Kidney tubule cell (primary cell): ENCODE measurements around the gene TPO.
A peak's percentile ranks its signal among the peaks of the same experiment; 100 is the strongest.

Source experiments
- DNase-seq: peaks from one replicate; pipeline ENCODE4 v3.0.0-alpha.2; 2018; ENCODE audit warnings: low spot score

The TPO gene

DNA sequence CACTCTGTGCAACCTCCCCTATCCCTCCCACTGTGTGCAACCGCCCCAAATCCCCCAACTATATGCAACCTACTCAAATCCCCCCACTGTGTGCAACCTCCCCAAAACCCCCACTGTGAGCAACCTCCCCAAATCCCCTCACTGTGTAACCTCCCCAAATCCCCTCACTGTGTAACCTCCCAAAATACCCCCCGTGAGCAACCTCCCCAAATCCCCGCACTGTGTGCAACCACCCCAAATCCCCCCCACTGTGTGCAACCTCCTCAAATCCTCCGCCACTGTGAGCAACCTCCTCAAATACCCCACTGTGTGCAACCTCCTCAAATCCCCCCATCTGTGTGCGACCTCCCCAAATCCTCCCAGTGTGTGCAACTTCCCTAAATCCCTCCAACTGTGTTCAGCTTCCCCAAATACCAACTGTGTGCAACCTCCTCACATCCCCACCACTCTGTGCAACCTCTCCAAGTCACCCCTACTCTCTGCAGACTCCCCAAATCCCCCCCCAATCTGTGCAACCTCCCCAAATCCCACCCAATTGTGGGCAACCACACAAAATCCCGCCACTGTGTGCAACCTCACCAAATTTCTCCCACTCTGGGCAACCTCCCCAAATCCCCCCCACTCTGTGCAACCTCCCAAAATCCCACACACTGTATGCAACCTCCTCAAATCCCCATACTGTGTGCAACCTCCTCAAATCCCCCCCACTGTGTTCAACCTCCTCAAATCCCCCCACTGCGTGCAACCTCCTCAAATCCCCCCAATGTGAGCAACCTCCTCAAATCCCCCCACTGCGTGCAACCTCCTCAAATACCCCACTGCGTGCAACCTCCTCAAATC lies 114.1 kb downstream of the TPO start:
- no peak for DNase-seq

GRCh38 chr2:1528273-1529064 lies 115.2 kb downstream of the TPO start:
- DNase-seq, result no peak

DNA sequence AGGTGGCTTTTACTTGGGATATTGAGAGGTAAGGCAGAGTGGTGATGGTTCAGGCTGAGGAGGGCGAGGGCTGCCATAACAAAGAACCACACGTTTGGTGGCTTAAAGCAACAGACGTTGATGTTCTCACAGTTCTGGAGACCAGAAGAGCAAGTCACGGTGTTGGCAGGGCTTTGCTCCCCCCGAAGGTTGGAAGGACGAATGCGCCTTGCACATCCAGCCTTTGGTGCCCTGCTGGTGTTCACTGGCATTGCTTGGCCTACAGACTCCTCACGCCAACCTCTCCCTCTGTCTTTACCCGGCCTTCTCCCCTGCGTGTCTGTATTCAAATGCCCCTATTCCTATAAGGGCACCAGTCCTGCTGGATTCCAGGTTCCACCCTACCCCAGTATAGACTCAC lies 125.4 kb downstream of the TPO start:
- peak; percentile 54 for DNase-seq

GRCh38 chr2:1539441-1539840 lies 126.2 kb downstream of the TPO start:
- DNase-seq, result no peak

DNA sequence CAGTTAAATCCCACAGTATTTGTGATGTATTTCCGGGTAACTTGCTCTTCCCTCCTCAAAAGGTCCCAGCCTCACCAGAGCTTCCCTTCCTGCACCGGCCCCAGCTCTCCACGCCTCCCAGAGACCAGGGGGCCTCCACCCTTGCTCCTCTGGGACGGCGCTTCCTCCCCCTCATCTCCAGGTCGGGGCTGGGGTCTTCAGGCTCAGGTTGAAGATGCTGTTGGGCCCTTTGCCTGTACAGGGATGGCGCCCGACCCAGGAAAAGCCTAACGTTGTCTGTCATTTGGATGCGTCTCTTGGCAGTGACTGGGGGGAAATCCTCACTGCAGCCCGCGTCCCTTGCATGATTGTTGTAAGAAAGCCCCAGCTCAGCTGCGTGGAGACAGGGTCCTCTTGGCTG lies 126.7 kb downstream of the TPO start:
- DNase-seq, result no peak

DNA sequence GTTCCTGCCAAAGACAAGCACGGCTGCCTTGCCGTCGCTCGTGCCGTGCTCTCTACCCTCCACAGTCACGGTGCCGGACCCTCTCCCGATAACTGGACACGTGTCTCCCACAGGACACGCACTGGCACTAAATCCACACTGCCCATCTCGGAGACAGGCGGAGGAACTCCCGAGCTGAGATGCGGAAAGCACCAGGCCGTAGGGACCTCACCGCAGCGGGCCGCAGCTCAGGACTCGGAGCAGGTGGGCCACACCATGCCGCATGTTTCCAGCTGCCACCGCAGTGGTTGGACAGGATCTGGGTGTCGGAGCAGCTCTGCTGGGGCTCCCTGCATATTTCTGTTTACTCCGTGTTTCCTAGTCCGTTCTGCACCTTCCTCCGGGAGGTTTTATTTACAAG lies 127.2 kb downstream of the TPO start:
- no peak for DNase-seq

GRCh38 chr2:1541040-1541439 lies 127.8 kb downstream of the TPO start:
- DNase-seq, result no peak

DNA sequence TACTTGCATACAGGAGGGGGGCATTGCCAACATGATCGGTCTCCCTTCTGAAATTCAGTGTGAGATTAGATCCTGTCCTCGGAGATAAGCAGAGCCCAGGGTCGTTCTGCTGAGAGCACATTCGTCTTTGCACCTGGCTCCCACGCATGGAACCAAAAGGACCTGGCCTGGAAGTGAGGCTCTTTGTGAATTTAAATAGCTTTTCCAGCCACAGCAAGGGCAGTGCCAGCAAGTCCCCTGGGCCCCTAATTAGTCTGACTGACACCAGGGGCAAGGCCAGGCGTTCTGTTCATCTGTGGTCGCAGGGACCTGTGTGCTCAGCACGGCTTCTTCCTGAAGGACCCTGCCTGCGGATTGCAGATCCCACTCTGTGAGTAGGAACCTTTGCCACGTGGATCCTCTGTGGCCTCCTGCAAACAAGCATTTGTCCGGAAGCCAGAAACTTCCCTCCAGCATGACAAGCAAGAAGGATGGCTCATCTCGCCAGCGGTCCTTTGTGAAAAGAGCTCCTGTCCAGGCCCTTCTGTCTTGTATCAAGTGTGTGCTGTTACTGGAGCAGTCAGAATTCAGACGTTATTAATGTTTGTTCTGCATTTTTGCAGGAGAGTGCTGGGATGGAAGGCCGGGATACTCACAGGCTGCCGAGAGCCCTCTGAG lies 128.7 kb downstream of the TPO start:
- no peak for DNase-seq

DNA sequence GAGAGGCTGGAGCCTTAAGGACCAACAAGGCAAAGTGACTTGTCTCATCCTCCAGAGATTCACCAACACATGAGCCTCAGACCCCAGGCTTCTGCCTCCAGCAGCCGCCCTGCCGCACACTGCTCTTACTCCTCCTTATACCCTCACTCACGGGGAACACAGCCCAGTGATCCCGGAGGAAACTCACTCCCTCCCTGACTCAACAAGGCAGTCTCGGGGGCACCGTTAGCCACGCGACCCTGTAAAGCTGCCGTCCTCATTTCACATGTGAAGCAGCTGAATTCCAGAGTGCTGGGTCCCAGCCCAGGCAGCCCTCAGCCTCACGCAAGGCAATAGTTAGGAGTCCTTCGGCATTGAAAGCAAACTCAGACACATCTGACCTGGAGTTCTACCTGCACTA lies 129.7 kb downstream of the TPO start:
- DNase-seq, result no peak

DNA sequence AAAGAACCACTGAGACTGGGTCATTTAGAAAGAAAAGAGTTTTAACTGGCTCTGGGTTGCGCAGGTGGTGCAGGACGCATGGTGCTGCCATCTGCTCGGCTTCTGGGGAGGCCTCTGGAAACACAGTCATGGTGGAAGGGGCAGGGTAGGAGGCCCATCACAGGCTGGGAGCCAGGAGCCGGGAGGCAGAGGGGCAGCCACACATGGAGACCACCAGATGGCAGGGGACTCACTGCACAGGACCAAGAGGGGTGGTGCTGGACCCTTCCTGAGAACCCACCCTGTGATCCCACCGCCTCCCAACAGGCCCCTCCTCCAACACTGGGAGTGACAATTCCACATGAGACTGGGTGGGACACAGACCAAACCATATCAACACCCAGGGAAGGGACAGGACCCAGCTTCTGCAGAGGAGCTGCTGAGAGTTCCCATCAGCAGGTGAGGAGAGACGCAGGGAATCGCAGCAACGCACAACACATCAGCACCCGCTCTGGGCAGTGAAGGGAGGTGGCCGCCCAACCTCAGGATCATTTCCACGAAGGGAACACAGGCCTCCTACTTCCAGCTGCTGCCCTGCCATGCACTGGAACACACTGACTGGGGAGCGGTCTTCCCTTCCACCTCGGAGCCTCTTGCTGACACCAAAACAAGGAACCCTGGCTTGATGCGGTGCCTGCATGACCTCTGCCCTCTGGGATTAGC lies 130.7 kb downstream of the TPO start:
- DNase-seq, result no peak

- DNase-seq, result peak; percentile 77
Observed at GRCh38 chr2:1544478-1545069, 131.3 kb downstream of the TPO start.

DNA sequence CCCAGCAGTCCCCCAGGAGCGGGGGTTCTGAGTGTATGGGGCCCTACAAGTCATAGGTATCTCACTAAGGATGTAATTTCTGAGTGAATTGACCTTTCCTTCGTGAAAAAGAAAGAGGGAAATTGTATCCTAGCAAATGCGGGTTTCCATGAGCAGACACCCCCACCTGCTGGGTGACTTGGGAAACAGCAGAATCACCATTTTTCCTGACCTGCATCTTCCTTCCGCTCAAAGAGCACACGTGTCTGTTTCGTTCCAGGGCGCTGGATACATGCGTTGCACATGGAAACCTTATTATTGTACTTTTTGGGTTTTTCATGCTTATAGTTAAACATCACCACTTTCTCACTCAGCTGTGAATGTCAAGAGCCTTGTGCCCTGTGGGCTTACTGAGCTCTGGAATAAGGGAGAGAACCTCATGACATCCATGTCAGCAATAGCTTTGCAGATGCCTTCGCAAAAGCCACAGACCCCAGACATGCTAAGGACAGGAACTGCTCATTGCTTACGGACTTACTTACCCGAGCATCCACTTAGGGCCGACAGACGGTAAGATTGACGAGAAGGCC lies 132.8 kb downstream of the TPO start:
- DNase-seq, result peak; percentile 65

GRCh38 chr2:1546901-1547300 lies 133.6 kb downstream of the TPO start:
- DNase-seq, result no peak

DNA sequence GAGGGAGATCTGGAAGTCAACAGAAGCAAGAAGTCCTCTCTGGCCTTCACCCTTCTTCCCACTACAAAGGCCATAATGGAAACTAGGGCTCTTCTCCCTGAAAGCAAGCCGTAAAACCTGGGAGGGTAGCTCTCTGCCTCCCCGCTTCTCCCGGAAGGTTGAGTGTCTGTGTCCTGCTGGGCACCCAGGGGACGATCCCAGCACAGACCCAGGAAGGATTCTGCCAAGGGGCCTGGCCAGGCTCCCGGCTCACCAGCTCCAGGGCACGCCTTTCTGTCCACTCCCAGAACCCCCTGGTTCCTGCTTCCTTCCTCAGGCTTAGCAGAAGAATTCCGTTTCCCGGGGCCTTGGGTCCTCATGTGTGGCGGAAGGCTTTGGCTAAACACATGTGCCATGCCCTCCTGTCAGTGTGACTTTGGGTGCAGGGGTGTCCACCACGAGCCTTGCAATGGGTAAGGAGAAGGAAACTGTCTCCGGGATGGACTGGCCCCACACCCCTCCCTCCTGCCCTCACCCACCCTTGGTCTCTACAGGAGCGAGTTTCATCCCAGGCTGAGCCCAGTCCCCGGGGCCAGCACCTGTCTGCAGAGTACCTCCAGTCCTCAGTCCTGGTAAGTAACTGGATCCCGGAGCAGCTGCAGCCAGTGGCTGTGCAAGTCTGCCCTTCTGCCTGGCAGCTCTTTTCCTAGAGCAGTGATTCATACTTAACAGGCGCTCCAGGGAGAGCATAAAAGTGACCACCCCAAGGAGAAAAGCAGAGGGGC lies 135.8 kb downstream of the TPO start:
- no peak for DNase-seq

DNA sequence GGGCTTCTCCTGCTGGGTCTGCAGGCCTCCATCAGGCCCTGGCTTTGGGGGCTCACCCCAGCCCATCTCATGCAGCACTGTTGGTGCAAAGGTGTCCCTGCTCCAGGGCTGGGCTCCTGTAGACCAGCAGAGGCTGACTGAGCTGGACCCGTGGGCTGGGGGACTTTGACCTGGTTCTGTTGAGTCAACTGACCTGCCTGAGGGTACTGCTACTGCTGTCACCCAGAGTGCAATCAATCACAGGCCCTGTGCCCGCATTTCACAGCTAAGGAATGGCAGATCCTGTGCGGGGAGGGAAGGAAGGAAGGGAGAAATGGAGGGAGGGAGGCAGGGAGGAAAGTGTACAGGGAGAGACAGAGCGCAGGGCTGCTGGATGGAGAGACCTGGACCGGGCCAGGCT lies 136.8 kb downstream of the TPO start:
- no peak for DNase-seq

- DNase-seq, result peak; percentile 60
Observed at GRCh38 chr2:1550658-1551316, 137.5 kb downstream of the TPO start.

DNA sequence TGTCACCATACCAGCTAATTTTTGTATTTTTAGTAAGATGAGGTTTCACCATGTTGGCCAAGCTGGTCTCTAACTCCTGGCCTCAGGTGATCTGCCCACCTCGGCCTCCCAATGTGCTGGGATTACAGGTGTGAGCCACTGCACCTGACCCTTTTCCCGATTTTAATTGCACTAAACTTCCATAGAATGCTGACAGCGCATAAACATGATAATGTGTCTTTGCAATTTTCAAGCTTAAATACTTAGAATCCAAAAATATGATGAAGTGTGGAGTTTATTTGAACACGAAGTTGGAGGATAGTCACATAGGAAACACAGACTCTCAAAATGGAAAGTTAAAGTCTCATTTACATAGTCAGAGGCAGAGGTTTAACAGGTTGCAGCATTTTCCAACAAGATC lies 138.6 kb downstream of the TPO start:
- DNase-seq, result no peak

- DNase-seq, result no peak
Observed at GRCh38 chr2:1552611-1553010, 139.3 kb downstream of the TPO start.

- peak; percentile 100 for DNase-seq
Observed at GRCh38 chr2:1553671-1554295, 140.5 kb downstream of the TPO start.

GRCh38 chr2:1556286-1556685 lies 143.0 kb downstream of the TPO start:
- no peak for DNase-seq
